ENCODE measurements around the gene MPPED2. TPM values are rescaled to one million over a fixed set of nuclear protein-coding genes. Genes with fewer than 3 reads are reported as not detected.

The MPPED2 gene
- total and polyA plus RNA-seq, 2 of the 13 experiments (the other 11 are each of a cell fraction or from before 2014, with no cell fraction given), result not detected

- intact Hi-C loops (cut with micrococcal nuclease; ENCODE audit: unreplicated experiment), result no loop called here
- ChIA-PET CTCF (ENCODE audit: low intra/inter-chr PET ratio, low total read pairs) (no interaction called here), POLR2A (no interaction called here)
- no peaks in the 10 kb centered on the region for H3K9me3 ChIP-seq (ENCODE audit: low read length)
- no peak overlapping the region for H3K4me3 ChIP-seq (replicated peaks in 1 of 3; ENCODE audit: insufficient read depth in 1 of 3, low read depth in 2 of 3, low read length in 3 of 3)
- no peak overlapping the region for H3K4me2 ChIP-seq (ENCODE audit: low read depth, low read length)
- no peak overlapping the region for H2AFZ ChIP-seq (ENCODE audit: low read length)
- 15% methylated on average over 4 of the region's 4 CpGs for WGBS (ENCODE audit: low lambda C conversion rate)
- no peaks in the 10 kb centered on the region for H3K36me3 ChIP-seq (replicated peaks in 1 of 2; ENCODE audit: control insufficient read depth in 1 of 2, insufficient read depth in 2 of 2, low read length in 2 of 2)
- no peak overlapping the region for H3K9ac ChIP-seq (ENCODE audit: insufficient read depth, low read depth, low read length)
- BruUV-seq (replicated peaks), result no TSS peak
- FAIRE-seq (no peak), DNase-seq (ENCODE audit: low spot score) (no peak), ATAC-seq (no peak)
- no peaks in the 10 kb centered on the region for H3K27me3 ChIP-seq (ENCODE audit: control insufficient read depth in 1 of 2, insufficient read depth in 2 of 2, low read length in 2 of 2)
- no peak overlapping the region for H3K27ac ChIP-seq (ENCODE audit: extremely low read length, insufficient read depth, low read length)
- TF ChIP-seq NFAT5 (CRISPR knock-in tag; IDR thresholded peaks at IDR 0.05) (no peak), RBFOX2 (IDR thresholded peaks at IDR 0.05; ENCODE audit: low read depth, low read length) (no peak), ZNF615 (CRISPR knock-in tag; IDR thresholded peaks at IDR 0.05; ENCODE audit: borderline replicate concordance) (no peak), KDM4B (CRISPR knock-in tag; IDR thresholded peaks at IDR 0.05) (no peak), PAX8 (CRISPR knock-in tag; IDR thresholded peaks at IDR 0.05; ENCODE audit: borderline replicate concordance) (no peak), ZNF781 (CRISPR knock-in tag; IDR thresholded peaks at IDR 0.05; ENCODE audit: borderline replicate concordance, not compliant biosample characterization) (no peak), KDM2A (CRISPR knock-in tag; IDR thresholded peaks at IDR 0.05; ENCODE audit: borderline replicate concordance, low read depth) (no peak), DMAP1 (CRISPR knock-in tag; IDR thresholded peaks at IDR 0.05) (no peak), ZNF557 (CRISPR knock-in tag; IDR thresholded peaks at IDR 0.05) (no peak), CSRNP1 (CRISPR knock-in tag; IDR thresholded peaks at IDR 0.05) (no peak), MTA3 (CRISPR knock-in tag; IDR thresholded peaks at IDR 0.05) (no peak), JUN (CRISPR knock-in tag; IDR thresholded peaks at IDR 0.05) (no peak), ZNF691 (CRISPR knock-in tag; IDR thresholded peaks at IDR 0.05; ENCODE audit: borderline replicate concordance, low read depth) (no peak)
- H3K4me1 ChIP-seq (ENCODE audit: insufficient read depth, low read length), result no peaks in the 10 kb centered on the region
- in situ Hi-C loops (cut with HindIII; ENCODE audit: extremely low pct_ligation_motif_present, low pct_unique_long_range_greater_than_20kb), result no loop called here
- H3K79me2 ChIP-seq (ENCODE audit: insufficient read depth, low read length), result no peaks in the 10 kb centered on the region
- no peaks in the 10 kb centered on the region for H4K20me1 ChIP-seq (ENCODE audit: insufficient read depth, low read length)
Measured at GRCh38 chr11:30550022-30550542, 36.1 kb downstream of the MPPED2 start.
